SK-N-SH (cell line): ENCODE measurements around the gene EDN3. TPM values are rescaled to one million over a fixed set of nuclear protein-coding genes. Genes with fewer than 3 reads are reported as not detected.
"Not testable (repeated sequence)": the region's sequence is repeated elsewhere in the genome, so short reads cannot be mapped to it uniquely, and the experiment has no call there.

ENCODE experiments used
- CTCF ChIA-PET: fragments of 300-600, 350-600 bp; formaldehyde crosslinking; extraction: SDS; loops from one replicate; lab custom pipeline; 2021; lab: Yijun Ruan, JAX
- POLR2A ChIA-PET: fragments of 350-600 bp; sonication (Branson Sonifier 250); formaldehyde crosslinking; extraction: SDS; loops from one replicate; lab custom pipeline; 2020; ENCODE audit warnings: antibody characterized with exemption, inconsistent platforms; lab: Yijun Ruan, JAX
- DNase-seq: peaks from one replicate; pipeline ENCODE4 v3.0.0; 2012
- H2AFZ ChIP-seq: fragments of 200-600 bp; sonication (generic); 2 replicates; pipeline ENCODE4 v1.8.1; 2016; ENCODE audit warnings: antibody characterized with exemption, mild to moderate bottlenecking, low read depth
- H3F3A ChIP-seq: fragments of 200-600 bp; sonication (generic); replicated peaks from 2 replicates; pipeline ENCODE3; 2016; ENCODE audit warnings: antibody characterized with exemption, mild to moderate bottlenecking; ENCODE audit not compliant: insufficient read depth
- H3K27ac ChIP-seq, 2 experiments: fragments of 200-500 bp in 1 of 2; fragments of 200-600 bp in 1 of 2; sonication (Bioruptor generic) in 1 of 2; sonication (generic), shearing (Covaris generic) in 1 of 2; 2 replicates each; pipeline versions ENCODE4 v1.5.1 to v1.6.1; 2014 to 2016; ENCODE audit warnings: low read depth in 2 of 2, inconsistent platforms in 1 of 2, low read length in 1 of 2, mild to moderate bottlenecking in 1 of 2, mixed read lengths in 1 of 2
- H3K27me3 ChIP-seq: fragments of 200-600 bp; sonication (generic), shearing (Covaris generic); 2 replicates; pipeline ENCODE4 v1.6.1; 2016; ENCODE audit warnings: mixed run types; ENCODE audit not compliant: insufficient read depth
- H3K36me3 ChIP-seq, 2 experiments: fragments of 200-500 bp in 1 of 2; fragments of 200-600 bp in 1 of 2; sonication (Bioruptor generic) in 1 of 2; sonication (generic) in 1 of 2; replicated peaks in 1 of 2; 2 replicates each; pipeline versions ENCODE3 to v1.5.1; 2014 to 2016; ENCODE audit warnings: low read length in 1 of 2, mild to moderate bottlenecking in 1 of 2; ENCODE audit not compliant: insufficient read depth in 2 of 2, control insufficient read depth in 1 of 2
- H3K4me1 ChIP-seq, 2 experiments: fragments of 200-500 bp in 1 of 2; fragments of 200-600 bp in 1 of 2; sonication (Bioruptor generic) in 1 of 2; sonication (generic), shearing (Covaris generic) in 1 of 2; 2 replicates each; pipeline versions ENCODE4 v1.5.1 to v1.6.1; 2014 to 2016; ENCODE audit warnings: low read depth in 1 of 2, low read length in 1 of 2, mixed run types in 1 of 2; ENCODE audit not compliant: insufficient read depth in 2 of 2, control insufficient read depth in 1 of 2
- H3K4me2 ChIP-seq: fragments of 200-600 bp; sonication (generic), shearing (Covaris generic); 2 replicates; pipeline ENCODE4 v1.6.1; 2017; ENCODE audit warnings: mixed run types
- H3K4me3 ChIP-seq, 2 experiments: fragments of 200-500 bp in 1 of 2; fragments of 200-600 bp in 1 of 2; sonication (Bioruptor generic) in 1 of 2; sonication (generic), shearing (Covaris generic) in 1 of 2; 2 replicates each; pipeline versions ENCODE4 v1.5.1 to v1.8.1; 2014 to 2016; ENCODE audit warnings: low read depth in 2 of 2, inconsistent platforms in 1 of 2, low read length in 1 of 2, mild to moderate bottlenecking in 1 of 2, mixed read lengths in 1 of 2, moderate library complexity in 1 of 2
- H3K79me2 ChIP-seq: fragments of 200-600 bp; sonication (generic); 2 replicates; pipeline ENCODE4 v1.8.1; 2017; ENCODE audit warnings: mild to moderate bottlenecking; ENCODE audit not compliant: insufficient read depth
- H3K9ac ChIP-seq: fragments of 200-600 bp; sonication (generic); 2 replicates; pipeline ENCODE4 v1.6.1; 2017; ENCODE audit warnings: mixed run types
- H3K9me2 ChIP-seq: fragments of 200-600 bp; sonication (generic); 2 replicates; pipeline ENCODE4 v1.6.1; 2017; ENCODE audit warnings: mixed run types
- H3K9me3 ChIP-seq: fragments of 200-600 bp; sonication (generic); 2 replicates; pipeline ENCODE4 v1.6.1; 2017; ENCODE audit warnings: mixed run types, mild to moderate bottlenecking, moderate library complexity
- H4K20me1 ChIP-seq: fragments of 200-600 bp; sonication (generic); 2 replicates; pipeline ENCODE4 v1.6.1; 2017; ENCODE audit warnings: mild to moderate bottlenecking, mixed run types; ENCODE audit not compliant: insufficient read depth
- CTCF ChIP-seq: fragments of 200-600 bp; sonication (generic); IDR thresholded peaks from 2 replicates; pipeline ENCODE4 v1.6.1; 2017; ENCODE audit warnings: antibody characterized with exemption, mild to moderate bottlenecking, moderate library complexity
- IRF3 ChIP-seq: fragments of 150-350 bp; IDR thresholded peaks from 2 replicates; pipeline ENCODE4 v1.6.1; 2016; ENCODE audit warnings: mild to moderate bottlenecking, low read depth, low read length
- MEF2A ChIP-seq: IDR thresholded peaks from 2 replicates; pipeline ENCODE4 v1.4.0; 2012; ENCODE audit warnings: low read depth, borderline replicate concordance
- REST ChIP-seq: IDR thresholded peaks from 2 replicates; pipeline ENCODE4 v1.6.1; 2012; ENCODE audit warnings: mild to moderate bottlenecking, low read depth, low read length, moderate library complexity
- RFX5 ChIP-seq: IDR thresholded peaks from 2 replicates; pipeline ENCODE4 v1.6.1; 2012; ENCODE audit warnings: mild to moderate bottlenecking, improper control_type of control experiment, low read length
- WGBS: methylation state at CpG from one replicate; pipeline ENCODE4 v1.1.6; 2017; ENCODE audit warnings: low lambda C conversion rate; 5-methylcytosine and 5-hydroxymethylcytosine counted together
- polyA plus RNA-seq, 3 experiments: library from polyadenylated mRNA; depleted of rRNA; stranded (reverse); fragments of >200 nt; gene quantifications; 2 replicates each; pipeline ENCODE4 v1.2.3, GENCODE V29; 2012

EDN3 gene
- polyA plus RNA-seq, 1 of the 3 experiments (the other 2 are of a cell fraction) = 0.02 TPM

GRCh38 chr20:59336540-59336939 lies 36.1 kb downstream of the EDN3 start:
- Histone ChIP-seq H3K4me3 (no peak overlapping the region), H3F3A (no peaks in the 10 kb centered on the region), H3K36me3 (no peaks in the 10 kb centered on the region), H3K4me1 (peaks cover 0 to 8% of the 10 kb centered on the region in 2 experiments; a peak in 1 of 4 replicates), H3K4me2 (no peak overlapping the region), H3K27ac (no peak overlapping the region), H3K9me3 (no peaks in the 10 kb centered on the region), H3K79me2 (no peaks in the 10 kb centered on the region), H4K20me1 (no peaks in the 10 kb centered on the region), H3K9ac (no peak overlapping the region), H3K27me3 (no peaks in the 10 kb centered on the region), H3K9me2 (no peaks in the 10 kb centered on the region), H2AFZ (no peak overlapping the region)
- POLR2A ChIA-PET = no interaction called here
- CTCF ChIA-PET = no interaction called here
- no peak for TF ChIP-seq IRF3
- no peak for DNase-seq
- 56% methylated on average over 5 of the region's 5 CpGs for WGBS

- POLR2A ChIA-PET, H3K36me3 ChIP-seq, H3K9me2 ChIP-seq, DNase-seq, H3K79me2 ChIP-seq, H3K9me3 ChIP-seq, H3K4me2 ChIP-seq, H4K20me1 ChIP-seq, H3F3A ChIP-seq, H3K9ac ChIP-seq, H2AFZ ChIP-seq, H3K27ac ChIP-seq, H3K4me3 ChIP-seq, H3K27me3 ChIP-seq, H3K4me1 ChIP-seq: not testable (repeated sequence)
- 55% methylated on average over 4 of the region's 8 CpGs for WGBS
- CTCF ChIA-PET = interaction anchor here (1.6 kb wide), 1 partner anchor 115 kb away, joined by 3 read pairs; no protein-coding TSS in a partner anchor
Observed at GRCh38 chr20:59338444-59338843, 38.0 kb downstream of the EDN3 start.

- no peak overlapping the region for H3K4me2 ChIP-seq
- TF ChIP-seq REST (no peak), RFX5 (no peak), MEF2A (no peak), CTCF (no peak)
- TF ChIP-seq, all 33 proteins: peak for 0
- ChIA-PET POLR2A (no interaction called here), CTCF (interaction anchor here (0.8 kb wide), 1 partner anchor 9 kb away, joined by 3 read pairs; no protein-coding TSS in a partner anchor)
- Histone ChIP-seq H3K9me2 (no peaks in the 10 kb centered on the region), H2AFZ (no peak overlapping the region), H3F3A (no peaks in the 10 kb centered on the region), H3K27ac (no peak overlapping the region), H3K4me1 (peaks cover 0 to 3% of the 10 kb centered on the region in 2 experiments; a peak in 1 of 4 replicates), H3K36me3 (no peaks in the 10 kb centered on the region), H3K9ac (no peak overlapping the region), H3K9me3 (no peaks in the 10 kb centered on the region), H4K20me1 (no peaks in the 10 kb centered on the region), H3K79me2 (no peaks in the 10 kb centered on the region), H3K4me3 (no peak overlapping the region), H3K27me3 (no peaks in the 10 kb centered on the region)
- no peak for DNase-seq
- whole genome bisulfite sequencing = 47% methylated on average over 12 of the region's 12 CpGs
Observed at GRCh38 chr20:59340201-59340885, 39.9 kb downstream of the EDN3 start.

GRCh38 chr20:59341285-59342022 lies 41.0 kb downstream of the EDN3 start:
- H3K36me3 ChIP-seq, POLR2A ChIA-PET, H3K4me1 ChIP-seq, H3K4me3 ChIP-seq, H3K79me2 ChIP-seq, H3K9me3 ChIP-seq, H3K4me2 ChIP-seq, H2AFZ ChIP-seq, CTCF ChIA-PET, H3F3A ChIP-seq, H3K27me3 ChIP-seq, H3K9me2 ChIP-seq, DNase-seq, H3K9ac ChIP-seq, H3K27ac ChIP-seq, H4K20me1 ChIP-seq: not testable (repeated sequence)
- 50% methylated on average over 4 of the region's 4 CpGs for WGBS
